Activated naive CD8-positive, alpha-beta T cell treated with anti-CD3 and anti-CD28 coated beads, Interleukin-2, amount 50 U/mL, for 24 hours (primary cell): ENCODE data around the gene FBXO40.

Source experiments
- ATAC-seq: fragments of 150-1000 bp; cut with Tn5 transposase; one replicate; pipeline ENCODE4 v1.10.0; 2021
- DNase-seq: peaks from one replicate; pipeline ENCODE4 v3.0.0; 2021
- H3K27ac Mint-ChIP-seq: one replicate; pipeline ENCODE4 v1.8.0; 2021; ENCODE audit warnings: mild to moderate bottlenecking, mixed read lengths
- H3K27me3 Mint-ChIP-seq: one replicate; pipeline ENCODE4 v1.8.0; 2021; ENCODE audit warnings: mixed read lengths
- H3K36me3 Mint-ChIP-seq: one replicate; pipeline ENCODE4 v1.8.0; 2021; ENCODE audit warnings: low read depth, mixed read lengths
- H3K4me1 Mint-ChIP-seq: one replicate; pipeline ENCODE4 v1.8.0; 2021; ENCODE audit warnings: mixed read lengths
- H3K4me3 Mint-ChIP-seq: one replicate; pipeline ENCODE4 v1.8.0; 2021; ENCODE audit warnings: mild to moderate bottlenecking, moderate library complexity, mixed read lengths
- H3K9me3 Mint-ChIP-seq: one replicate; pipeline ENCODE4 v1.8.0; 2021; ENCODE audit warnings: mixed read lengths

The FBXO40 gene

DNA sequence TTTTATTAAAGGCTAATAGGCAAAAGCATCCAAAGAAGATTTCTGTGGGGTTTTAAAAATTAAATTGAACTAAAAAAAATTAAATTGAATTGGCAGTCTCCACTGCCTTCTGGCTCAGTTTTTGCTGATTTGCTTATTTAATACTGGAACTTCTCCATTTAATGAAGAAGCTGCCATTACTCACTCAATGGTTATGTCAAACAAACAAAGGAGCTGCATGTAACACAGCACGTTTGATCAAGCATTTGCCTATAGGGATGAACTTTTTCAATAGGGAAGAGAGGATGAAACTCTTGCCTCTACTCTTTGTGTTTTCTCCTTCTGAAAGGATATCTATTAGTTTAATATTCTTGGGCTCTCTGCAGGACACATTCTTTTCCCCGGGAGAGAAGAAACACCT is 72.3 kb downstream of the FBXO40 start:
- H3K4me1 Mint-ChIP-seq, result peaks cover 12% of the 10 kb centered on the region
- DNase-seq, result no peak
- no peaks in the 10 kb centered on the region for H3K27me3 Mint-ChIP-seq
- no peak for ATAC-seq
- H3K4me3 Mint-ChIP-seq, result no peak overlapping the region
- H3K27ac Mint-ChIP-seq, result no peak overlapping the region
- peaks cover 5% of the 10 kb centered on the region for H3K9me3 Mint-ChIP-seq
- H3K36me3 Mint-ChIP-seq, result peaks cover 34% of the 10 kb centered on the region

GRCh38 chr3:121667333-121667732 is 74.2 kb downstream of the FBXO40 start:
- H3K9me3 Mint-ChIP-seq, result no peaks in the 10 kb centered on the region

DNA sequence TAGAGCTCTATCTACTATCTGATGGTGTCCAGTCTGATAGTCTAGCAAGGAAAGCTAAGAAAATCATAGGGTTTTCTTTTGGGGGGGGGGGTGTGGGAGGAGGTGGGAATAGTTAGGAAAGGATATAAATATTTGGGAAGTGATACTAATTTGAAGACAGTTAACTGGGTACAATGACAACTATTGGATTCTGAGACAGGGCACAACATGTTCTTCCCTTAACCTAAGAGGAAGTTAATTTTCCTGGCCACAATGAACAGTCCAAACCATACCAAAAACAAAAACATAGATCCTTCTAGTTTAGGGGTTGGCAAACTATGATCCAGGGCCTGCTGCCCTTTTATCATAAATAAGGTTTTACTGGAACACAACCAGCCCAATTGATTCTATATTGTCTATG is 77.5 kb downstream of the FBXO40 start:
- DNase-seq (no peak), ATAC-seq (no peak)
- Mint-ChIP-seq H3K36me3 (peaks cover 36% of the 10 kb centered on the region), H3K27ac (no peak overlapping the region), H3K4me1 (no peaks in the 10 kb centered on the region), H3K27me3 (no peaks in the 10 kb centered on the region), H3K9me3 (no peaks in the 10 kb centered on the region), H3K4me3 (no peak overlapping the region)

More at GRCh38 chr3:121667333-121667732, 74.2 kb downstream of the FBXO40 start:
- Mint-ChIP-seq H3K36me3 (peaks cover 28% of the 10 kb centered on the region), H3K4me1 (no peaks in the 10 kb centered on the region), H3K27me3 (no peaks in the 10 kb centered on the region), H3K27ac (no peak overlapping the region), H3K4me3 (no peak overlapping the region)
- ATAC-seq (no peak), DNase-seq (no peak)

- no peak for DNase-seq
- H3K9me3 Mint-ChIP-seq, result no peaks in the 10 kb centered on the region
- H3K36me3 Mint-ChIP-seq, result peaks cover 31% of the 10 kb centered on the region
- no peaks in the 10 kb centered on the region for H3K27me3 Mint-ChIP-seq
- ATAC-seq, result no peak
- no peak overlapping the region for H3K27ac Mint-ChIP-seq
- H3K4me3 Mint-ChIP-seq, result no peak overlapping the region
- no peaks in the 10 kb centered on the region for H3K4me1 Mint-ChIP-seq
These were observed 84.0 kb downstream of the FBXO40 start for GRCh38 chr3:121677141-121677540.
